DOHH2 (cell line): ENCODE results near the gene TNFAIP6.

Source experiments
- H3F3A ChIP-seq: fragments of 200-600 bp; sonication (generic), shearing (Covaris generic); 2 replicates; pipeline ENCODE4 v1.6.0; 2016; ENCODE audit warnings: antibody characterized with exemption, mild to moderate bottlenecking; ENCODE audit not compliant: control insufficient read depth, insufficient read depth
- H3K27ac ChIP-seq: fragments of 200-600 bp; sonication (generic); 2 replicates; pipeline ENCODE4 v1.5.1; 2014; ENCODE audit warnings: low read depth, mild to moderate bottlenecking, low read length, moderate library complexity
- H3K27me3 ChIP-seq: fragments of 200-600 bp; sonication (generic); 2 replicates; pipeline ENCODE4 v1.6.1; 2014; ENCODE audit warnings: mild to moderate bottlenecking, low read length, mixed read lengths; ENCODE audit not compliant: control insufficient read depth
- H3K36me3 ChIP-seq: fragments of 200-600 bp; sonication (generic); 2 replicates; pipeline ENCODE4 v1.6.1; 2014; ENCODE audit warnings: mild to moderate bottlenecking, low read length, moderate library complexity, mixed read lengths; ENCODE audit not compliant: control insufficient read depth
- H3K4me1 ChIP-seq: fragments of 200-600 bp; sonication (generic); 2 replicates; pipeline ENCODE4 v1.6.1; 2014; ENCODE audit warnings: mild to moderate bottlenecking, low read length, mixed read lengths; ENCODE audit not compliant: control insufficient read depth
- H3K4me2 ChIP-seq: fragments of 200-600 bp; sonication (generic); 2 replicates; pipeline ENCODE4 v1.6.0; 2014; ENCODE audit warnings: mild to moderate bottlenecking, low read length, moderate library complexity
- H3K4me3 ChIP-seq: fragments of 200-600 bp; sonication (generic); 2 replicates; pipeline ENCODE4 v1.5.1; 2014; ENCODE audit warnings: mild to moderate bottlenecking, low read length, mixed read lengths
- H3K79me2 ChIP-seq: fragments of 200-600 bp; sonication (generic); 2 replicates; pipeline ENCODE4 v1.6.1; 2014; ENCODE audit warnings: mild to moderate bottlenecking, low read length, mixed read lengths; ENCODE audit not compliant: control insufficient read depth
- H3K9me2 ChIP-seq: fragments of 200-600 bp; sonication (generic); replicated peaks from 2 replicates; pipeline ENCODE4 v1.6.1; 2014; ENCODE audit warnings: mild to moderate bottlenecking, low read length, mixed read lengths; ENCODE audit not compliant: control insufficient read depth
- H3K9me3 ChIP-seq: fragments of 200-600 bp; sonication (generic); 2 replicates; pipeline ENCODE4 v1.6.1; 2014; ENCODE audit warnings: antibody characterized with exemption, low read length, mixed read lengths; ENCODE audit not compliant: control insufficient read depth, insufficient read depth
- H4K20me1 ChIP-seq: fragments of 200-600 bp; sonication (generic); 2 replicates; pipeline ENCODE4 v1.6.0; 2014; ENCODE audit warnings: low read depth, mild to moderate bottlenecking, antibody characterized with exemption, low read length, moderate library complexity; ENCODE audit not compliant: control insufficient read depth, insufficient read depth
- EZH2phosphoT487 ChIP-seq: fragments of 200-600 bp; sonication (generic); IDR thresholded peaks from 2 replicates; pipeline ENCODE4 v1.6.1; 2017; ENCODE audit warnings: borderline replicate concordance, mild to moderate bottlenecking, antibody characterized with exemption, low read length, moderate library complexity, mixed read lengths
- TF ChIP-seq, protein P1 (sequence below): fragments of 200-600 bp; sonication (generic); IDR thresholded peaks from one replicate; pipeline ENCODE4 v1.5.1; 2014; ENCODE audit warnings: antibody characterized with exemption, mild to moderate bottlenecking, low read depth, low read length; ENCODE audit not compliant: poor library complexity, severe bottlenecking

Gene TNFAIP6

DNA sequence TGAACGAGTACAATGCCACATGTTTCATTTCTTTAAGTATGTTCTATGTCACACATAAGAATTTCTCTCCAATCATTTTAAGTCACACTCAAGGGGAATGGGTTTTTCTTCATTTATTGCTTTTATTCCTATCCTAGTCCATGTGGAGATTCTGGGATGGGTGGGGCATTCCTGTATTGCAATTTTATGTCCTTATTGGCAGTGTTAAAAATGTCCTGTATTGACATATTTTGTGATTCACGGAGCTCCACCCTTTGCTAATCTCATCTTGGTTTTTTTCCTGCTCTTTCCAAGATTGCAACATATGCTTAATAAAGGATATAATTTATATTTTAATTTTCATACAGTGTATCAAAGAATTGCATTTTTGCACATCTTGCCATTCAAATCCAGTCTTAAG is 3.4 kb upstream of the TNFAIP6 start:
- Histone ChIP-seq H3F3A (no peaks in the 10 kb centered on the region), H3K9me2 (no peaks in the 10 kb centered on the region), H4K20me1 (no peaks in the 10 kb centered on the region), H3K4me1 (no peaks in the 10 kb centered on the region), H3K27me3 (peaks cover 16% of the 10 kb centered on the region), H3K27ac (no peak overlapping the region), H3K4me2 (no peak overlapping the region), H3K36me3 (no peaks in the 10 kb centered on the region), H3K4me3 (no peak overlapping the region), H3K9me3 (no peaks in the 10 kb centered on the region), H3K79me2 (no peaks in the 10 kb centered on the region)
- TF ChIP-seq, protein P1, sequence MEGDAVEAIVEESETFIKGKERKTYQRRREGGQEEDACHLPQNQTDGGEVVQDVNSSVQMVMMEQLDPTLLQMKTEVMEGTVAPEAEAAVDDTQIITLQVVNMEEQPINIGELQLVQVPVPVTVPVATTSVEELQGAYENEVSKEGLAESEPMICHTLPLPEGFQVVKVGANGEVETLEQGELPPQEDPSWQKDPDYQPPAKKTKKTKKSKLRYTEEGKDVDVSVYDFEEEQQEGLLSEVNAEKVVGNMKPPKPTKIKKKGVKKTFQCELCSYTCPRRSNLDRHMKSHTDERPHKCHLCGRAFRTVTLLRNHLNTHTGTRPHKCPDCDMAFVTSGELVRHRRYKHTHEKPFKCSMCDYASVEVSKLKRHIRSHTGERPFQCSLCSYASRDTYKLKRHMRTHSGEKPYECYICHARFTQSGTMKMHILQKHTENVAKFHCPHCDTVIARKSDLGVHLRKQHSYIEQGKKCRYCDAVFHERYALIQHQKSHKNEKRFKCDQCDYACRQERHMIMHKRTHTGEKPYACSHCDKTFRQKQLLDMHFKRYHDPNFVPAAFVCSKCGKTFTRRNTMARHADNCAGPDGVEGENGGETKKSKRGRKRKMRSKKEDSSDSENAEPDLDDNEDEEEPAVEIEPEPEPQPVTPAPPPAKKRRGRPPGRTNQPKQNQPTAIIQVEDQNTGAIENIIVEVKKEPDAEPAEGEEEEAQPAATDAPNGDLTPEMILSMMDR, result no peak
- TF ChIP-seq EZH2phosphoT487, result no peak

DNA sequence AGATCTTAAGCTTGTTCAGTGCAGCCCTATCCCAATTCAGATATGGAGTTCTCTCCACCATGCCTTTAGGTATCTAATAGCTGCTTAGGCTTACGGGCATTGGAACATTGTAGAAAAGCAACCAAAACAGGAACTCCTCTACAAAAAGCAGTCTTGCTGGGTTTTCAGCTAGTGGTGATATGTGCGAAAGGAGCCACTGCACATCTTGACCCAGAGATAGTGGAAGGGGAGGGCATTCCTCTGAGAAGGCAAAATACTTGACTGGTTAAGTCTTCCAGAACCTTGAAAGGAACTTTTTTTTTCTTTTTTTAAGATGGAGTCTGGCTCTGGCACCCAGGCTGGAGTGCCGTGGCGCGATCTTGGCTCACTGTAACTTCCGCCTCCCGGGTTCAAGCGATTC is 2.6 kb upstream of the TNFAIP6 start:
- H3K36me3 ChIP-seq, result no peaks in the 10 kb centered on the region
- peaks cover 16% of the 10 kb centered on the region for H3K27me3 ChIP-seq
- no peaks in the 10 kb centered on the region for H3K4me1 ChIP-seq
- TF ChIP-seq, protein P1, result no peak
- no peak for TF ChIP-seq EZH2phosphoT487
- H3K4me2 ChIP-seq, result no peak overlapping the region
- H4K20me1 ChIP-seq, result no peaks in the 10 kb centered on the region
- no peak overlapping the region for H3K4me3 ChIP-seq
- H3K9me2 ChIP-seq, result no peaks in the 10 kb centered on the region
- no peaks in the 10 kb centered on the region for H3F3A ChIP-seq
- H3K9me3 ChIP-seq, result no peaks in the 10 kb centered on the region
- H3K79me2 ChIP-seq, result no peaks in the 10 kb centered on the region
- no peak overlapping the region for H3K27ac ChIP-seq

DNA sequence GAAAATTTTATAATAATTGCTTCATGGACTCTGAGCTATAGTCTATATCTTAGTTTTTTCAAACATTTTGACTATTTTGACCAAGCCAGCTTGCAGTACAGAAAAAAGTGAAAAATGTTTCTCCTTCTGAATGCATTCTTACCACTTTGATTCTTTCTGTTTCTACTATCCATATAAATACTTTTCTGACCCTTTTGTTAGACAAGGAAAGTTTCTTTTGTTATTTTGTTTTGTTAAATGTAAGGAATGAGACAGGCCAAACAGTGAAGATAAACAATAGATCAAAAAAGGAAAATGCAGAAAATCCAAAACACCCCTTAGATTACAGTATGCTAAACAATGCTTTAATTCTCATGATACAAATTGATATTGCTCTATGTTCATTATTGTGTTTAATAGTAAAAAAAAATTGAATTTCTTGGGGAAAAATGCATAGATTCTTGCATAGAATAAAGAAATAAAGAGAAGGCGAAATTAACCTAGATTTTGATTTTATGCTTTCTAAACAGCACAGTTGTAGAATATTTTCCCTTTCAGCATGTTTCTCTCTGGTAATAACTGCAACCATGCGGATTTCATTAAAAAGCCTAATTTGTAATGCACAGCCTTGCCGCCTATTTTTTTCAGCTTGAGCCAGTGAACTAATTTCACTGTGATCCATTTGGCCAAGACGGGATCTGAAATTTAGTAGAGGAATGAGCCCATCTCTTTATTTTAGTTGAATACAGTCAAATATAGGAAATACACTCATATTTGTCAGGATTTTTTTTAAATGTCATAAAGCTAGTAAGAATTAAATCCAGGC is 976 bp downstream of the TNFAIP6 start:
- H3K27me3 ChIP-seq, result peaks cover 16% of the 10 kb centered on the region
- TF ChIP-seq, protein P1, result no peak
- no peak for TF ChIP-seq EZH2phosphoT487
- no peaks in the 10 kb centered on the region for H3K4me1 ChIP-seq
- no peak overlapping the region for H3K4me2 ChIP-seq
- no peak overlapping the region for H3K4me3 ChIP-seq
- H3F3A ChIP-seq, result no peaks in the 10 kb centered on the region
- no peaks in the 10 kb centered on the region for H3K36me3 ChIP-seq
- no peaks in the 10 kb centered on the region for H4K20me1 ChIP-seq
- H3K79me2 ChIP-seq, result no peaks in the 10 kb centered on the region
- no peak overlapping the region for H3K27ac ChIP-seq
- no peaks in the 10 kb centered on the region for H3K9me3 ChIP-seq
- H3K9me2 ChIP-seq, result no peaks in the 10 kb centered on the region
